ENCODE data around the gene AHNAK. TPM values are rescaled to one million over a fixed set of nuclear protein-coding genes. Genes with fewer than 3 reads are reported as not detected.
"Not testable (repeated sequence)": the region's sequence is repeated elsewhere in the genome, so short reads cannot be mapped to it uniquely, and the experiment has no call there.

Gene AHNAK
- total RNA-seq, 1 donor from 2014 or later, result 809 TPM

DNA sequence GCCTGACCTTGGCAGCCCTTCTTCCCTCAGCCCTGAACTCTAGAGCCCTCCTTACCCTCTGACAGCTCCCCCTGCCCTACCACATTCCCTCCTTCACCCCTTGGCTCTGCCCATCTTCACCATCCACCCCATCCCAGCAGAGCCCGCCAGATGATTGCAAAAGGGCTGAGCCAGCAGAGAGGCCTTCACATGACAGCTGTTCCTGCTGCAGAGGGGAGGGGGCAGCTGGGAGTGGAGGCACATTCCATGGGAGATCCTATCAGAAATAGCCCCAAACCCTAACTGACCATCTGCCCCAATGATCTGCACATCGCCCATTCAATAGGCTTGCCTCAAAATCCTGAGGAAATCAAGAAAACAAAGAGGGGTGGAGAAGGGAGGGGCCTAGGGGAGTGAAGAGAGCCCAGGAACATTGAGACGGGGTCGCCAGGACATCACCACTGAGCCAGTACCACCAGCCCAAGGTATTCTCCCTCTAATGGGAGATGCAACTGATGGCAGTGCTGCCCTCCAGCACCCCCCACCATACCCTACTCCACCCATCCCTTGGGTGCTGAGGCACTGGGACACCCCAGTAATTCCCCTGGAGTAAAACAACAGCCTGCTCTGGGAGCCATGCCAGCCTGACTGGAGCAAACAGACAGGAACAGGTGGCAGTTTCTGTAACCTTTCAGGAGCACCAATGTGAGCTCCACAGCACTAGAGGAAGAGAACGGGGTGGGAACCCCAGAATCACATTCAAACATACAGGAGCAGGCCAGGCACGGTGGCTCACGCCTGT lies 8.0 kb upstream of the AHNAK start:
- H3K4me1 ChIP-seq, result peaks cover 88% of the 10 kb centered on the region
- H3K27ac ChIP-seq, result peak overlapping the region; percentile 93
- peak; percentile 50 for DNase-seq
- TF ChIP-seq, protein P1, sequence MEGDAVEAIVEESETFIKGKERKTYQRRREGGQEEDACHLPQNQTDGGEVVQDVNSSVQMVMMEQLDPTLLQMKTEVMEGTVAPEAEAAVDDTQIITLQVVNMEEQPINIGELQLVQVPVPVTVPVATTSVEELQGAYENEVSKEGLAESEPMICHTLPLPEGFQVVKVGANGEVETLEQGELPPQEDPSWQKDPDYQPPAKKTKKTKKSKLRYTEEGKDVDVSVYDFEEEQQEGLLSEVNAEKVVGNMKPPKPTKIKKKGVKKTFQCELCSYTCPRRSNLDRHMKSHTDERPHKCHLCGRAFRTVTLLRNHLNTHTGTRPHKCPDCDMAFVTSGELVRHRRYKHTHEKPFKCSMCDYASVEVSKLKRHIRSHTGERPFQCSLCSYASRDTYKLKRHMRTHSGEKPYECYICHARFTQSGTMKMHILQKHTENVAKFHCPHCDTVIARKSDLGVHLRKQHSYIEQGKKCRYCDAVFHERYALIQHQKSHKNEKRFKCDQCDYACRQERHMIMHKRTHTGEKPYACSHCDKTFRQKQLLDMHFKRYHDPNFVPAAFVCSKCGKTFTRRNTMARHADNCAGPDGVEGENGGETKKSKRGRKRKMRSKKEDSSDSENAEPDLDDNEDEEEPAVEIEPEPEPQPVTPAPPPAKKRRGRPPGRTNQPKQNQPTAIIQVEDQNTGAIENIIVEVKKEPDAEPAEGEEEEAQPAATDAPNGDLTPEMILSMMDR (IDR thresholded peaks at IDR 0.05), result no peak
- H3K27me3 ChIP-seq (ENCODE audit: low read depth), result no peaks in the 10 kb centered on the region
- no peak for ATAC-seq
- H3K36me3 ChIP-seq, result peaks cover 16% of the 10 kb centered on the region
- H3K9me3 ChIP-seq, result no peaks in the 10 kb centered on the region
- intact Hi-C loops (cut with DNase I), result no loop called here
- peak overlapping the region; percentile 29 for H3K4me3 ChIP-seq

- ATAC-seq (no peak), DNase-seq (no peak)
- Histone ChIP-seq H3K4me3 (peak overlapping the region; percentile 29), H3K9me3 (no peaks in the 10 kb centered on the region), H3K4me1 (peaks cover 94% of the 10 kb centered on the region), H3K36me3 (peaks cover 9% of the 10 kb centered on the region), H3K27ac (peak overlapping the region; percentile 93), H3K27me3 (ENCODE audit: low read depth) (no peaks in the 10 kb centered on the region)
- intact Hi-C loops (cut with DNase I), result no loop called here
- TF ChIP-seq, protein P1 (IDR thresholded peaks at IDR 0.05), result no peak
These were observed 7.3 kb upstream of the AHNAK start for GRCh38 chr11:62553839-62554361.

DNA sequence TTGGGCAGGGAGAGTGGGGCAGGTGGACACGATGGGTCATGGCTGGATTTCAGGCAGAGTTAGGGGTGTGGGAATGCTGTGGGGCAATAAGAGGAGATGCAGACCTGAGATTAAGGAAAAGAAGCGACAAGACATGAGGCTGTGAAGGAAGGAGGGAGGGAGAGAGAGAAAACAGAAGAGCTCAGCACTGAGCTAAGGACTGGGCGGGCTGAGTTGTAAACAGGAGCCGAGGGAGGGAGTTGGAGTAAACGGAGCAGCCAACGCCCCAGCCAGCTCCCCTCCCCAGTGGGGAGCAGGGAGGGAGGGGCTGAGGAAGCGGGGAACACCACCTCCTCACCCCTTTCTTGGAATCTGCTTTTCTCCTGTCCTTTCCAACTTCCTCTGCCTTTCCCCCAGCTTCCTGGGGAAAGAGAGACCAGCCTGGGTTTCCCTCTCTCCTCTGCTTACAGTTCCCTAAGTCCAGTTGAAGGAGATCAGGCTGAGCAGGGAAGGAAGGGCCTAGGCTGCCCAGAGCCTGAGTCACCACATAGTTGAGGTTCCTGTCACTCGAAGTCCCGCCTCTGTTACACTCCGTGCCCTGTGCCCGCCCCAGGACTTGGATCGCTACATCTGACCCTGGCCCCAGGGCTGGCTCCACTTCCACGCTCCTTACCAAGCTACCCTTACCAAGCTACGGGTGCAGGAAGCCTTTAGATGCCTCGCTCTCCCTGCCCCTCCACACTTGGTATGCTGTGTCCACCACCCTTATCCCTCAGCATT lies 6.7 kb upstream of the AHNAK start:
- intact Hi-C loops (cut with DNase I), result no loop called here
- DNase-seq, result peak; percentile 92
- Histone ChIP-seq H3K9me3 (no peaks in the 10 kb centered on the region), H3K36me3 (peaks cover 3% of the 10 kb centered on the region), H3K4me1 (peaks cover 99% of the 10 kb centered on the region), H3K27ac (peak overlapping the region; percentile 93), H3K27me3 (ENCODE audit: low read depth) (no peaks in the 10 kb centered on the region), H3K4me3 (peak overlapping the region; percentile 29)
- ATAC-seq, result peak; percentile 85 to 88
- TF ChIP-seq, protein P1 (IDR thresholded peaks at IDR 0.05), result no peak

- Histone ChIP-seq H3K4me1 (peaks cover 99% of the 10 kb centered on the region), H3K27me3 (ENCODE audit: low read depth) (no peaks in the 10 kb centered on the region), H3K36me3 (no peaks in the 10 kb centered on the region), H3K9me3 (no peaks in the 10 kb centered on the region), H3K4me3 (peak overlapping the region; percentile 29), H3K27ac (peak overlapping the region; percentile 93)
- intact Hi-C loops (cut with DNase I), result no loop called here
- TF ChIP-seq, protein P1 (IDR thresholded peaks at IDR 0.05), result no peak
- DNase-seq, result no peak
- no peak for ATAC-seq
These were observed 6.0 kb upstream of the AHNAK start for GRCh38 chr11:62552485-62553079.

GRCh38 chr11:62550478-62550877 lies 3.9 kb upstream of the AHNAK start:
- H3K9me3 ChIP-seq; intact Hi-C loops (cut with DNase I); DNase-seq; H3K36me3 ChIP-seq; ATAC-seq; H3K4me3 ChIP-seq; H3K27me3 ChIP-seq (ENCODE audit: low read depth): not testable (repeated sequence)
- peaks cover 85% of the 10 kb centered on the region for H3K4me1 ChIP-seq
- H3K27ac ChIP-seq, result peak overlapping the region; percentile 93

All from lower lobe of right lung (tissue), 2 donors.